NCI-H2227 treated with DMSO at 0.1 percent for 48 hours (cell line): Measurements from ENCODE around the gene PDE3B.
"Not testable (repeated sequence)": the region's sequence is repeated elsewhere in the genome, so short reads cannot be mapped to it uniquely, and the experiment has no call there.

Source experiments
- DNase-seq: peaks from one replicate; lab custom pipeline; 2025; lab: John Stamatoyannopoulos, UW

The PDE3B gene

GRCh38 chr11:14677146-14677545 lies 33.5 kb downstream of the PDE3B start:
- no peak for DNase-seq

- no peak for DNase-seq
Observed at GRCh38 chr11:14678350-14678749, 34.7 kb downstream of the PDE3B start.

DNA sequence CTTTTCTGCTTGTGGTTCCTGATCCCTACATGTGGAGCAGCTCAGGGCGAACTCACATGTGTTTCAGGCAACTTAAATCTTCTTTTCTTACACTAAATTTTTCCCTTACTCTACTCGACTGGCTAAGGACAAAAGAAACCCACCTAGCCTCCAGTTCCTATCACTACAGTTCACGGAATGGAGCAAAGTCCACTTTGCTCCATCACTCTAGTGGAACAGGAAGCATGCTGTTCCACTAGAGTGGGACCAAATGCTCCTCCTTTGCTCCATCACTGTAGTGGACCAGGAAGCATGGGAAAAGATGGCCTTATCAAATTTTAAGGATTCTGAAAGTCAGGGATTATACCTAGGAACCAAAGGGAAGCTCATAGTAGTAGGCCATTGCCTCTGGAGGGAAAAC lies 36.1 kb downstream of the PDE3B start:
- DNase-seq = no peak

DNA sequence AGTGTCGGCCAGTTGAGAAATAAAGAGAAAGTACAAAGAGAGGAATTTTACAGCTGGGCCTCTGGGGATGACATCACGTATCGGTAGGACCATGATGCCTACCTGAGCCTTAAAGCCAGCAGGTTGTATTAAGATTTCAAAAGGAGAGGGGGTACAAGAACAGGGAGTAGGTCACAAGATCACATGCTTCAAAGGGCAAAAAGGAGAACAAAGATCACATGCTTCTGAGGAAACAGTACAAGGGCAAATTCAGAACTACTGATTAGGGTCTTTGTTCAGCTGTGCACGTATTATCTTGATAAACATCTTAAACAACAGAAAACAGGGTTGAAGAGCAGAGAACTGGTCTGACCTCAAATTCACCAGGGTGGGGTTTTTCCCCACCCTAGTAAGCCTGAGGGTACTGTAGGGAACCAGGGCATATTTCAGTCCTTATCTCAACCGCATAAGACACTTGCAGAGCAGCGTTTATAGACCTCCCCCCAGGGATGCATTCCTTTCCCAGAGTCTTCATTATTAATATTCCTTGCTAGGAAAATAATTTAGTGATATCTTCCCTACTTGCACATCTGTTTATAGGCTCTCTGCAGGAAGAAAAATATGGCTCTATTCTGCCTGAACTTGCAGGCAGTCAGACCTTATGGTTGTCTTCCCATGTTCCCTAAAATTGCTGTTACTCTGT lies 40.8 kb downstream of the PDE3B start:
- not testable (repeated sequence) for DNase-seq

GRCh38 chr11:14687456-14687855 lies 43.9 kb downstream of the PDE3B start:
- no peak for DNase-seq

DNA sequence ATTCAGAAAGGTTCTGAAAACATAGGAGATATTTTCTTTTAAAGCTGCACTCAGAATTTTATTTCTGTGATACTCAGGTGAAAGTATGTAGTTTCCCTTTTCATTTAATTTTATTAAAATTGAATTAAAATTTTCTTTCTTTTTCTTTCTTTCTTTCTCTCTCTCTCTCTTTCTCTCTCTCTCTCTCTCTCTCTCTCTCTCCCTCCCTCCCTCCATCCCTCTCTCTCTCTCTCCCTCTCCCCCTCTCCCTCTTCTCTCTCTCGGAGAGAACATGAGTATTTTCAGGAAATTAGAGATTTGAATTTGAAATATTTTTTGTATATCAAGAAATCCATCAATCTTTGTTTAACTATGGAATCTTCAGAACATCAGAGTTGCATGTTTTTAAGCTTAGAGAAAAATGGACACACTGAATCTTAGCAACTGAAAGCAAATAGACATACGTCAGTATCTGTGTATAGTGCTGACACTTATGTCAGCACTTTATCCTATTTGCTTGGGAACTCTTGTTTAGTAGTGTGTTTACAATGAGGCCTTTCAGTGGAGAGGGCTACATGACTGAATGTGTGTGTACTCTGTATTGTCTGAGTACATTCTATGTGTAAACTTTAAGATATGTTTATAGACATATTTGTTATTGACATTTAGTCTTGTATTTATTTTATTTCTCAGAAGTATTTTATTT lies 44.5 kb downstream of the PDE3B start:
- DNase-seq = no peak

- not testable (repeated sequence) for DNase-seq
Observed at GRCh38 chr11:14695656-14696055, 52.1 kb downstream of the PDE3B start.

- DNase-seq = no peak
Observed at GRCh38 chr11:14698771-14699170, 55.2 kb downstream of the PDE3B start.

DNA sequence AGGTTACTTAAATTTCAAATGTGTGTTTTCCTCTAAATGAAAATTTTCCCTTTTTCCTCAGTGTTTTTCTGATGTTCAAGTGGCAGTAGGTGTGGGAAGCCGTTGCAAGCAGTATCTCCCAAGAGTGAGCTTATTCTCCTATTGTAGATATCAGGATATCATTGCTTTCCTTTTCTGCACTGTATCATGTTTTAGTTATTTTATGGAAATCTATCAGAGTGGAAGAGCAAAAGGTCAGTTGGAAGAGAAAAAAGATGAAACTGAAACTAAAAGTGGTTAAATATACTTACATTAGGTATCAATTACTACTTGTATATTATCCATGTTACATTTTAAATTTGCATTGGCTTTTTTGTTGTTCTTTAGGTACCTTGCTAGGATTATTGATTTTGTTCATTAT lies 57.0 kb downstream of the PDE3B start:
- DNase-seq = no peak

DNA sequence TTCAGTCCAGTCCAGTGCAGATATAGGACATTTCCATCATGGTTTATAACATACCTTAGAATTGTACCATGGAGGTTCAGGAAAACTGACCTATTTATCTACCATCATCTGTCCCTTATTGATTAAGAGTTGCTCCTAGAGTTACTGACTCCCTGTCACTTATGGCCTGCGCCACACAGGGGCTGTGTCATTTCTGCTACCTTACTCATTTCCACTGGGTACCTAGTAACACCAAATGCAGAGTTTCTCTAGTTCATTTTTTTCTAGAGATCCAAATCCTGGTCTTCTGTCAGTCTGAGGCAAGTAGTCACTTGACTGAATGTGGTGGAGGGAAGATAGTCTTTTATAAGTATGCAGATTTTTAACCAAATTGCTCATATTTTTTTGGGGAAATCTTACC lies 59.2 kb downstream of the PDE3B start:
- no peak for DNase-seq

- DNase-seq = no peak
Observed at GRCh38 chr11:14703731-14704130, 60.1 kb downstream of the PDE3B start.

DNA sequence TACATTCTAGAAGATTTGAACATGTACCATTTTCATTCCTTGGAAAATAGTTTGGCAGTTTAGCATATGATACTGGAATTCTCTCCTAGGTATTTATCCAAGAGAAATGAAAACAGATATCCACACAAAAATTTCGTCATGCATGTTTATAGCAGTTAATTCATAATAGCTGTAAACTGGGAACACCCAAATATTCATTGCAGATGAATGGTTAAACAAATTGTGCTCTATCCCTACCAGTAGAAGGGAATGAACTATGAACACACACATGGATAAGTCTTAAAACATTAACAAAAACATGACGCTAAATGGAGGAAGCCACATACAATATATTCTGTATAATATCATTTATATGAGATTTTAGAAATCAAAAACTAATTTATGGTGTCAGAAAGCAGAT lies 61.5 kb downstream of the PDE3B start:
- DNase-seq = no peak

GRCh38 chr11:14713496-14714244 lies 70.1 kb downstream of the PDE3B start:
- DNase-seq = no peak

- not testable (repeated sequence) for DNase-seq
Observed at GRCh38 chr11:14715669-14716068, 72.1 kb downstream of the PDE3B start.

DNA sequence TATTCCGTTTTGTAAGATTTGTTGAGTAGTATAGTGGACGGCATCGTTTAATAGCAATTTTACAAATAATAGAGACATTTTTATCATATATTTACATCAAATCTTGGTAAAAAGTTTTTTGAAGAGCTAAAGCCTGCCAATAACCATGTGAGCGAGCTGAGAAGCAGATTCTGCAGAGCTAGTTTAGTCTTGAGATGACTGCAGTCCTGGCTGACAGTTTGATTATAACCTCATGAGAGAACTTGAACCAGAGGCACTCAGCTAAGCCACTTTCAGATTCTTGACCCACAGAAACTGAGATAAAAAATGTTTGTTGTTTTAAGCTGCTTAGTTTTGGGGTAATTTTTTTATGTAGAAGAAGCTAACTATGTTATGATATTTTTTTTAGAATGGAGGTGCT lies 78.9 kb downstream of the PDE3B start:
- no peak for DNase-seq

DNA sequence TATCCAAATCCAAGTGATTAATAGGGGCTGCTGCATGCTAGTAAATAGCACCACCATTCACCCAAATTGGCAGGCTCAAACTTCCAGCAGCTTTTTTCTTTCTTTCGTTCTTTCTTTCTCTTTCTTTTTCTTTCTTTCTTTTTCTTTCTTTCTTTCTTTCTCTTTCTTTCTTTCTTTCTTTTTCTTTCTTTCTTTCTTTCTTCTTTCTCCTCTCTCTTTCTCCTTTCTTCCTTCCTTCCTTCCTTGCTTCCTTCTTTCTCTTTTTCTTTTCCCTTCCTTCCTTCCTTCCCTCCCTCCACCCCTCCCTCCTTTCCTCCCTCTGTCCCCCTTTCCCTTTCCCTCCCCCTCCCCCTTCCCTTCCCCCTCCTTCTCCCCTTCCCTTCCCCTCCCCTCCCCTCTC lies 81.5 kb downstream of the PDE3B start:
- DNase-seq = no peak

DNA sequence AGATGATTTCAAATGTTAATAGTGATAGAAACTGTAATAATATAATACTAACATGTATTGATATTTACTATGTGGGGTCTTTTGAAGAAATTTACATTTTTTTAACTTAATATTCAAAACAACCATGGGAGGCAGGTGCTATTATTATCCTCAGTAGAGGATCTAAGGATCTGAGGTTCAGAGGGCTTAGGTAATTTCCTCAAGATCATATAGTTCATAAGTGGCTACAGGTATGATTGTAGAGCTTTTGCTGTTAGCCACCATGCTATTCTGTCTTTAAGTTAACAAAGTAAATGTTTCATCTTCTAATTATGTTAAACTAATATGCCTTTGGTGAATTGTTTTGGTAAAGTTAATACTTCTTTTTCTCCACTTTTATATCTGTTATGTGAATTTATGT lies 83.6 kb downstream of the PDE3B start:
- no peak for DNase-seq

DNA sequence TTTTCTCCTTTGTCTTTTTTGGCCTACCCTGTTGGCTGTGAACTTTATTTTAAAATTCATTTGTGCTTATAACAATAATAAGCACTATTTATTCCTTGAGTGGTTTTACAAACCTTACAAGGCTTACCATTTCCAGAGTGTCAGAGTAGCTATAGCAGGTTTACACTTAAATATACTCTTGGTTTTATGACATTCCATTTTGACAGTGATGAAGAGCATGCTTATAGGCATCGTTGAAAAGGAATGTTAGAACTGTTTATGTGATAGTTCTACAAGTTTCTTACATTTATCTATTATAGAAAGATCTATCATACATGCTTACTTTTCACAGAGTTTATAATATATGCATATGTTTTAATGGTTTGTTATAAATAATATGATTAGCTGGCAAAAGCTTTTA lies 84.1 kb downstream of the PDE3B start:
- no peak for DNase-seq

DNA sequence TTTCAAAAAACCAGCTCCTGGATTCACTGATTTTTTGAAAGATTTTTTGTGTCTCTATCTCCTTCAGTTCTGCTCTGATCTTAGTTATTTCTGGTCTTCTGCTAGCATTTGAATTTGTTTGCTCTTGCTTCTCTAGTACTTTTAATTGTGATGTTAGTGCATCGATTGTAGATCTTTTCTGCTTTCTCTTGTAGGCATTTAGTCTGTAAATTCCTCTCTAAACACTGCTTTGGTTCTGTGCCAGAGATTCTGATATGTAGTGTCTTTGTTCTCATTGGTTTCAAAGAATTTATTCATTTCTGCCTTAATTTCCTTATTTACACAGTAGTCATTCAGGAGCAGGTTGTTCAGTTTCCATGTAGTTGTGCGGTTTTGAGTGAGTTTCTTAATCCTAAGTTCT lies 96.9 kb downstream of the PDE3B start:
- not testable (repeated sequence) for DNase-seq

DNA sequence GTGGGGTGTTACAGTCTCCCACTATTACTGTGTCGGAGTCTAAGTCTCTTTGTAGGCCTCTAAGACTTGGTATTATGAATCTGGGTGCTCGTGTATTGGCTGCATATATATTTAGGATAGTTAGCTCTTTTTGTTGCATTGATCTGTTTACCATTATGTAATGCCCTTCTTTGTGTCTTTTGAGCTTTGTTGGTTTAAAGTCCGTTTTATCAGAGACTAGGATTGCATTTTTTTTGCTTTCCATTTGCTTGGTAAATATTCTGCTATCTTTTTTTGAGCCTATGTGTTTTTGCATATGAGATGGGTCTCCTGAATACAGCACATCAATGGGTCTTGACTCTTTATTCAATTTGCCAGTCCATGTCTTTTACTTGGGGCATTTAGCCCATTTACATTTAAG lies 97.6 kb downstream of the PDE3B start:
- DNase-seq = no peak

GRCh38 chr11:14742849-14743559 lies 99.4 kb downstream of the PDE3B start:
- DNase-seq = no peak

DNA sequence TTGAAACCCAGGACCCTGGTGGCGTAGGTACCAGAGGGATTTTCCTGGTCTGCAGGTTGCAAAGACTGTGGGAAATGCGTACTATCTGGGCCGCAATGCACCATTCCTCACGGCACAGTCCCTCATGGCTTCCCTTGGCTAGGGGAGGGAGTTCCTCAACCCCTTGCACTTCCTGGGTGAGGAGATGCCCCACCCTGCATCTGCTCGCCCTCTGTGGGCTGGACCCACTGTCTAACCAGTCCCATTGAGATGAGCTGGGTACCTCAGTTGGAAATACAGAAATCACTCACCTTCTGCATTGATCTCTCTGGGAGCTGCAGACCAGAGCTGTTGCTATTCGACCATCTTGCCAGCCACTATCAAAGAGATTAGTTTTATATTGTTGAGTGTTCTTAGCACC lies 100.1 kb downstream of the PDE3B start:
- DNase-seq = not testable (repeated sequence)
